ENCODE data around the gene PCDHB6.
"Not testable (repeated sequence)": the region's sequence is repeated elsewhere in the genome, so short reads cannot be mapped to it uniquely, and the experiment has no call there.

PCDHB6 gene

DNA sequence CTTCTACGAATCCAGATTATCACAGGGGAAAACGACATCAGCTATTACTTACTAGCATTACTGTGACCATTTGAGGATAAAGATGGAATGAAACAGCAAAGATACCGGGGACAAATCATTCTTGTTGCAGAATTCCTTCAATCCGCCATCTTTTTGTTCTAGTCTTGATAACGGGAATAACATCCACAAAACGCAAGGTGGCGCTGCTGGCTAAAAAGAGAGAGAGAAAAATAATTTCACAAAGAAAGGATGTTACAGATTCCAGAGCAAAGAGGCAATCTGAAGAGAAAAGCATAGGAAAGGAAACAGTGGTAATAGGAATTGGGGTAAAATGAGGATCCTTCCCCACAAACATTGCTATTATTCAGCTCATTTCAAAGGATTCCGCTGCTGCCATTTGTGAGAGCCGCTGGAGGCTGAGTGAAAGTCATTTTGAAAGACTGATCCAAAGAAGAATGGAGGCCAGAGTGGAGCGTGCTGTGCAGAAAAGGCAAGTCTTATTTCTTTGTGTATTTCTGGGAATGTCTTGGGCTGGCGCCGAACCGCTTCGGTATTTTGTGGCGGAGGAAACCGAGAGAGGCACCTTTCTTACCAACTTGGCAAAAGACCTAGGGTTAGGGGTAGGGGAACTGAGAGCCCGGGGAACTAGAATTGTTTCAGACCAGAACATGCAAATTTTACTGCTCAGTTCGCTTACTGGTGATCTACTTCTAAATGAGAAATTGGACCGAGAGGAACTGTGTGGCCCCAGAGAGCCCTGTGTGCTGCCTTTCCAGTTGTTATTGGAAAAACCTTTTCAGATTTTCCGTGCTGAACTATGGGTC lies 22.7 kb downstream of the PCDHB6 start, which contains the start of gene PCDHB7:
Gene PCDHB7 (plus strand): TSS at position 264 of the 824 bp plus-strand sequence. CDS start 192 bp downstream, at position 456.
- no peak for DNase-seq

DNA sequence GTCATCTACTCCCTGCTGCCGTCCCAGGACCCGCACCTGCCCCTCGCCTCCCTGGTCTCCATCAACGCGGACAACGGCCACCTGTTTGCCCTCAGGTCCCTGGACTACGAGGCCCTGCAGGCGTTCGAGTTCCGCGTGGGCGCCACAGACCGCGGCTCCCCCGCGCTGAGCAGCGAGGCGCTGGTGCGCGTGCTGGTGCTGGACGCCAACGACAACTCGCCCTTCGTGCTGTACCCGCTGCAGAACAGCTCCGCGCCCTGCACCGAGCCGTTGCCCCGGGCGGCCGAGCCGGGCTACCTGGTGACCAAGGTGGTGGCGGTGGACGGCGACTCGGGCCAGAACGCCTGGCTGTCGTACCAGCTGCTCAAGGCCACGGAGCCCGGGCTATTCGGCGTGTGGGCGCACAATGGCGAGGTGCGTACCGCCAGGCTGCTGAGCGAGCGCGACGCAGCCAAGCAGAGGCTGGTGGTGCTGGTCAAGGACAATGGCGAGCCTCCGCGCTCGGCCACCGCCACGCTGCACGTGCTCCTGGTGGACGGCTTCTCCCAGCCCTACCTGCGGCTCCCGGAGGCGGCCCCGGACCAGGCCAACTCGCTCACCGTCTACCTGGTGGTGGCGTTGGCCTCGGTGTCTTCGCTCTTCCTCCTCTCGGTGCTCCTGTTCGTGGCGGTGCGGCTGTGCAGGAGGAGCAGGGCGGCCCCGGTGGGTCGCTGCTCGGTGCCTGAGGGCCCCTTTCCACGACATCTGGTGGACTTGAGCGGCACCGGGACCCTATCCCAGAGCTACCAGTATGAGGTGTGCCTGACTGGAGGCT lies 24.6 kb downstream of the PCDHB6 start:
- not testable (repeated sequence) for DNase-seq

DNA sequence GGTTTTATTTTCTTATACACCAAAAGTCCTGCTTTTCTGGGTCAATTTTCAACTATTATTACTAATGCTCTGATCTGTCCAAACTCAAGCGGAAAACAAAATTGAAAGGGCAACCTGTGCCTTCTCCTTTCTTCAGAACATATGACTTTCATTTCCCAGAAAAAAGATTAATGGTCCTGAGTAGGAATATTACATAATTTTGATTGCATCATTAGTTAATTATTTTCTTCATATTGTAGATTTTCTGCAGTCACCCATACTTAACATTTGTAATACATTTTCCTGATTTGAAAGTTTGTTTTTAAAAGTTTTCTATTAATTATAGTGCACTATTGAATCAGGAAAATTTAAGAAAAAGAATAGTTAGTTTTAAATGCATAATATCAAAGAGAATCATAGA lies 26.1 kb downstream of the PCDHB6 start:
- no peak for DNase-seq

DNA sequence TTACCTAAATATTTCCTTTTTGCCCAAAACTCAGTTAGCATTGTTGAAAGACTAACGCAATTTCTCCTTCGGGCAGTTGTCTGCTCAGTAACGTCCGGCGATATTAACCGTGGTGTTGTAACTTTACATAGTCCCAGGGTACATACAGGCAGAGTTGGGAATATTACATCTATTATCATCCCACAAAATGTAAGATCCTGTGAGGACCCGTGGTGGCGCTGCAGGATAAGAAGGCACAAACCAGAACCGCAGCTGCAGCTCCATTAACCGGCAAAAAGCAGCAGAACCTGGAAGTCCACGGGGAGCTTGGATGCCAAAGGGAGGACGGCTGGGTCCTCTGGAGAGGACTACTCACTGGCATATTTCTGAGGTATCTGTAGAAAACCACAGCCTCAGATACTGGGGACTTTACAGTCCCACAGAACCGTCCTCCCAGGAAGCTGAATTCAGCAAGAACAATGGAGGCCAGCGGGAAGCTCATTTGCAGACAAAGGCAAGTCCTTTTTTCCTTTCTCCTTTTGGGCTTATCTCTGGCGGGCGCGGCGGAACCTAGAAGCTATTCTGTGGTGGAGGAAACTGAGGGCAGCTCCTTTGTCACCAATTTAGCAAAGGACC lies 27.8 kb downstream of the PCDHB6 start, which contains the start of gene PCDHB8:
Gene PCDHB8 (plus strand): TSS at position 214 of the 615 bp plus-strand sequence. CDS start 245 bp downstream, at position 459.
- peak; percentile 55 for DNase-seq

DNA sequence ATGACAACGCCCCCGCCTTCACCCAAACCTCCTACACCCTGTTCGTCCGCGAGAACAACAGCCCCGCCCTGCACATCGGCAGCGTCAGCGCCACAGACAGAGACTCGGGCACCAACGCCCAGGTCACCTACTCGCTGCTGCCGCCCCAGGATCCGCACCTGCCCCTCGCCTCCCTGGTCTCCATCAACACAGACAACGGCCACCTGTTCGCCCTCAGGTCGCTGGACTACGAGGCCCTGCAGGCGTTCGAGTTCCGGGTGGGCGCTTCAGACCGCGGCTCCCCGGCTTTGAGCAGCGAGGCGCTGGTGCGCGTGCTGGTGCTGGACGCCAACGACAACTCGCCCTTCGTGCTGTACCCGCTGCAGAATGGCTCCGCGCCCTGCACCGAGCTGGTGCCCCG lies 29.5 kb downstream of the PCDHB6 start:
- not testable (repeated sequence) for DNase-seq

DNA sequence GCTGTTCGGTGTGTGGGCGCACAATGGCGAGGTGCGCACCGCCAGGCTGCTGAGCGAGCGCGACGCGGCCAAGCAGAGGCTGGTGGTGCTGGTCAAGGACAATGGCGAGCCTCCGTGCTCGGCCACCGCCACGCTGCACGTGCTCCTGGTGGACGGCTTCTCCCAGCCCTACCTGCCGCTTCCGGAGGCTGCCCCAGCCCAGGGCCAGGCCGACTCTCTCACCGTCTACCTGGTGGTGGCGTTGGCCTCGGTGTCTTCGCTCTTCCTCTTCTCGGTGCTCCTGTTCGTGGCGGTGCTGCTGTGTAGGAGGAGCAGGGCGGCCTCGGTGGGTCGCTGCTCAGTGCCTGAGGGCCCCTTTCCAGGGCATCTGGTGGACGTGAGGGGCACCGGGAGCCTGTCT lies 30.0 kb downstream of the PCDHB6 start:
- DNase-seq, result not testable (repeated sequence)

DNA sequence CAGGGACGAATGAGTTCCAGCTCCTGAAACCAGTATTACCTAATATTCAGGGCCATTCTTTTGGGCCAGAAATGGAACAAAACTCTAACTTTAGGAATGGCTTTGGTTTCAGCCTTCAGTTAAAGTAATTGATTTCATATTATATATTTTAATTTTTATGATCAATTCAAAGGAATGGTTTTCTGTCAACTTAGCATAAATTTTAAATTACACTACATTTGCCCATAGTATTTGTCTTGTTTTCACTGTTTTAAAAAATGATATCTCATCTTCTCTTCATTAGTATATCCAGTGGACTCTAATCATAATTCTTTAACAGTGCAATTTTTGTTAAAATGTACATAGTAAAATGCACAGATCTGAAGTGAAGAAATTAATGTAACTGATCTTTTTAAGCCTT lies 30.5 kb downstream of the PCDHB6 start:
- no peak for DNase-seq

DNA sequence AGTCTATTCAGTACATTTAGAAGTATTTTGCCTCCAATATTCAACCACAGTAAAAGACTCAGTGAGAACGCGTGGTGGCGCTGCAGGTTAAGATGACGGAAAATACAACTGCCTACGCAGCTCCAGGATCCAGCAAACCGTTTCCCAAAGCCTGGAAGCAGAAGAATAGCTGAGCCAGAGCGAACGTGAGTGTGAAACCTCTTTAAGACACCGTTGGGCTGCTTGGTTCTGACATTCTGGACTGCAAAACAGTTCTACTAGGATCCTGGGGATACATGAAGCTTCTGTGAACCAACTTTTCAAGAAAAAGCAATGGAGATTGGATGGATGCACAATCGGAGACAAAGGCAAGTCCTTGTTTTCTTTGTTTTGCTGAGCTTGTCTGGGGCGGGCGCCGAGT lies 32.4 kb downstream of the PCDHB6 start, which contains the start of gene PCDHB16:
Gene PCDHB16 (plus strand): TSS at position 140 of the 400 bp plus-strand sequence. CDS start 173 bp downstream, at position 313.
- DNase-seq, result no peak

DNA sequence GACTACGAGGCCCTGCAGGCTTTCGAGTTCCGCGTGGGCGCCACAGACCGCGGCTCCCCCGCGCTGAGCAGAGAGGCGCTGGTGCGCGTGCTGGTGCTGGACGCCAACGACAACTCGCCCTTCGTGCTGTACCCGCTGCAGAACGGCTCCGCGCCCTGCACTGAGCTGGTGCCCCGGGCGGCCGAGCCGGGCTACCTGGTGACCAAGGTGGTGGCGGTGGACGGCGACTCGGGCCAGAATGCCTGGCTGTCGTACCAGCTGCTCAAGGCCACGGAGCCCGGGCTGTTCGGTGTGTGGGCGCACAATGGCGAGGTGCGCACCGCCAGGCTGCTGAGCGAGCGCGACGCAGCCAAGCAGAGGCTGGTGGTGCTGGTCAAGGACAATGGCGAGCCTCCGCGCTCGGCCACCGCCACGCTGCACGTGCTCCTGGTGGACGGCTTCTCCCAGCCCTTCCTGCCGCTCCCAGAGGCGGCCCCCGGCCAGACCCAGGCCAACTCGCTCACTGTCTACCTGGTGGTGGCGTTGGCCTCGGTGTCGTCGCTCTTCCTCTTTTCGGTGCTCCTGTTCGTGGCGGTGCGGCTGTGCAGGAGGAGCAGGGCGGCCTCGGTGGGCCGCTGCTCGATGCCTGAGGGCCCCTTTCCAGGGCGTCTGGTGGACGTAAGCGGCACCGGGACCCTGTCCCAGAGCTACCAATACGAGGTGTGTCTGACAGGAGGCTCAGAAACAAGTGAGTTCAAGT lies 34.4 kb downstream of the PCDHB6 start:
- not testable (repeated sequence) for DNase-seq

DNA sequence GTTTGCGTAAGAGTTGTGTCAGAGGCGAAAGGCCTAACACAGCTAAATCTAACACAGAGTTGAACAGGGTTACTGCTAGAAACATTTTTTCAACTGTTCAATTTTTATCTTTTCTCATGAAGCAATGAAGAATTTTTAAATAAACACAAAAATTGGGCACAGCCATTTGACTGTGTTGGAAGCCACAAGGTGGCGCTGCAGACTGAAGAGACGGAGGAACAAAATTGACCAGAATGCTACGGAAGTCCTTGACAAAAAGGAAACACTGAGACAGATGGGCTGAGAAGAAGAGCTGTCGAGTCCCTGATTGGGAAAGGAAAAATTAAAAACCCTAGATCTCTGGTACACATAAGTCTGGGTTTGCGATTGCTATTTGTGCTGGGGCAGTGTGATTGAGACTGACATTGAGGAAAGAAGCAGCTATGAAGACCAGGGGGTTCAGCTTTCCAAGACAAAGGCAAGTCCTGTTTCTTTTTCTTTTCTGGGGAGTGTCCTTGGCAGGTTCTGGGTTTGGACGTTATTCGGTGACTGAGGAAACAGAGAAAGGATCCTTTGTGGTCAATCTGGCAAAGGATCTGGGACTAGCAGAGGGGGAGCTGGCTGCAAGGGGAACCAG lies 37.1 kb downstream of the PCDHB6 start, which contains the start of gene PCDHB9:
Gene PCDHB9 (plus strand): TSS at position 265 of the 616 bp plus-strand sequence. CDS start 158 bp downstream, at position 423.
- no peak for DNase-seq

DNA sequence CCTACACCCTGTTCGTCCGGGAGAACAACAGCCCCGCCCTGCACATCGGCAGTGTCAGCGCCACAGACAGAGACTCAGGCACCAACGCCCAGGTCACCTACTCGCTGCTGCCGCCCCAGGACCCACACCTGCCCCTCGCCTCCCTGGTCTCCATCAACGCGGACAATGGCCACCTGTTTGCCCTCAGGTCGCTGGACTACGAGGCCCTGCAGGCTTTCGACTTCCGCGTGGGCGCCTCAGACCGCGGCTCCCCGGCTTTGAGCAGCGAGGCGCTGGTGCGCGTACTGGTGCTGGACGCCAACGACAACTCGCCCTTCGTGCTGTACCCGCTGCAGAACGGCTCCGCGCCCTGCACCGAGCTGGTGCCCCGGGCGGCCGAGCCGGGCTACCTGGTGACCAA lies 38.8 kb downstream of the PCDHB6 start:
- not testable (repeated sequence) for DNase-seq

DNA sequence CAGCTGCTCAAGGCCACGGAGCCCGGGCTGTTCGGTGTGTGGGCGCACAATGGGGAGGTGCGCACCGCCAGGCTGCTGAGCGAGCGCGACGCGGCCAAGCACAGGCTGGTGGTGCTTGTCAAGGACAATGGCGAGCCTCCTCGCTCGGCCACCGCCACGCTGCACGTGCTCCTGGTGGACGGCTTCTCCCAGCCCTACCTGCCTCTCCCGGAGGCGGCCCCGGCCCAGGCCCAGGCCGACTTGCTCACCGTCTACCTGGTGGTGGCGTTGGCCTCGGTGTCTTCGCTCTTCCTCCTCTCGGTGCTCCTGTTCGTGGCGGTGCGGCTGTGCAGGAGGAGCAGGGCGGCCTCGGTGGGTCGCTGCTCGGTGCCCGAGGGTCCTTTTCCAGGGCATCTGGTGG lies 39.3 kb downstream of the PCDHB6 start:
- DNase-seq, result not testable (repeated sequence)

DNA sequence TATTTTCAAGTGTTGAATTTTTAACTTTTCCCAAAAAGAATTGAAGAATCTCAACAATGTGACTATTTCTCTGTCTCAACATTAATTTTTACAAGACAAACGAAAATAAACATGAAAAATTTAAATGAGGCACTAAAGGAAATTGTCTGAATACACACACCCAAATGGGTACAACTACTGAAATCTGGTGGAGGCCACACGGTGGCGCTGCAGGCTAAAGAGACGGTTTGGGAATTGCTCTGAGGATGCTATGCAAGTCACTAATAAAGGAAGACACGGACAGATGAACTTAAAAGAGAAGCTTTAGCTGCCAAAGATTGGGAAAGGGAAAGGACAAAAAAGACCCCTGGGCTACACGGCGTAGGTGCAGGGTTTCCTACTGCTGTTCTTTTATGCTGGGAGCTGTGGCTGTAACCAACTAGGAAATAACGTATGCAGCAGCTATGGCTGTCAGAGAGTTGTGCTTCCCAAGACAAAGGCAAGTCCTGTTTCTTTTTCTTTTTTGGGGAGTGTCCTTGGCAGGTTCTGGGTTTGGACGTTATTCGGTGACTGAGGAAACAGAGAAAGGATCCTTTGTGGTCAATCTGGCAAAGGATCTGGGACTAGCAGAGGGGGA lies 42.4 kb downstream of the PCDHB6 start, which contains the start of gene PCDHB10:
Gene PCDHB10 (plus strand): TSS at position 244 of the 616 bp plus-strand sequence. CDS start 200 bp downstream, at position 444.
- DNase-seq, result no peak

DNA sequence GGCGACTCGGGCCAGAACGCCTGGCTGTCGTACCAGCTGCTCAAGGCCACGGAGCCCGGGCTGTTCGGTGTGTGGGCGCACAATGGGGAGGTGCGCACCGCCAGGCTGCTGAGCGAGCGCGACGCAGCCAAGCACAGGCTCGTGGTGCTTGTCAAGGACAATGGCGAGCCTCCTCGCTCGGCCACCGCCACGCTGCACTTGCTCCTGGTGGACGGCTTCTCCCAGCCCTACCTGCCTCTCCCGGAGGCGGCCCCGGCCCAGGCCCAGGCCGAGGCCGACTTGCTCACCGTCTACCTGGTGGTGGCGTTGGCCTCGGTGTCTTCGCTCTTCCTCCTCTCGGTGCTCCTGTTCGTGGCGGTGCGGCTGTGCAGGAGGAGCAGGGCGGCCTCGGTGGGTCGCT lies 44.5 kb downstream of the PCDHB6 start:
- DNase-seq, result not testable (repeated sequence)

DNA sequence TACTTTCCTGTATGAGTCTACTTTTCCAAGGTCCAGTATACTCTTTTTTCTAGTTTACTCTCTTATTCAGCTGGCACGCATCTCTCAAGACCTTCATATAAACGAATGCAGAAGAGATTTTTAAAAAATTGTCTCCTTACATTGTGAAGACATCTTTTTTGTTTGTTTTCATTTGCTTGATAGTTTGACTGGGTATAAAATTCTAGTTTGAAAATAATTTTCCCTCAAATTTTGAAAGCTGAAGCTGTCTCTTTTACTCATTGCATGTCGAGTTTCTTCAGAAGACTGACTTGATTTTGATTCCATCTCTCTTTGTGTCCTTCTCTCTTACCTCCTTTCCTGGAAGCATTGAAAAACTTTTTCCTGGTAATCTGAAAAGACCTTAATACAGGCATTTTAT lies 46.5 kb downstream of the PCDHB6 start:
- no peak for DNase-seq

DNA sequence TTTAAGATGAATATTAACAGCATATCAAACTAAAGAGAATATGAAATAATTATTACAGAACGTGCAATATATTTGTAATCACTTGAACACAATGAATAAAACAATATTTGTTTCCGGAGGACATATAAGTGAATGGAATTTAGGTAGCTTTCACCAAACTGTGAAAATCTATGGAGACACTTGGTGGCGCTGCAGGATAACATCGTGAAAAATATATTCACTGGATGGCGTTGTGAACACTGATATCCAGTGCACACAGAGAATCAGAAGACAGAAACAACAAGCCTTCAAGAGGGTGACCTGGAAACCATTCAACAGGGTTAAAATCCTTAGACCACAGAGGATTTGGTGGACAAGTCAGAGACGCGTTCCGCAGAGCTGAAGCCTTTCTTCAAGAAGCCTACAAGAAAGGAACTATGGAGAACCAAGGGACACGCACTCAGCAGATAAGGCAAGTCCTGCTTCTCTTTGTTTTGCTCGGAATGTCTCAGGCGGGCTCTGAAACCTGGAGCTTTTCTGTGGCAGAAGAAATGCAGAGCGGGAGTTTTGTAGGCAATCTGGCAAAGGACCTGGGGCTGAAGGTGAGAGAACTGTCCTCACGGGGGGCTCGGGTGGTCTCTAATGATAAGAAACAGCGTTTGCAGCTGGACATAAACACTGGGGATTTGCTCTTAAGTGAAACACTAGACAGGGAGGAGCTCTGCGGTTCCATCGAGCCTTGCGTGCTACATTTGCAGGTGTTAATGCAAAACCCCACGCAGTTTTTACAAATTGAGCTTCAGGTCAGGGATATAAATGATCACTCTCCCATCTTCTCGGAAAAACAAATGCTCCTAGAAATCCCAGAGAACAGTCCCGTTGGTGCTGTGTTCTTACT lies 49.7 kb downstream of the PCDHB6 start, which contains the start of gene PCDHB11:
Gene PCDHB11 (plus strand): TSS at position 269 of the 877 bp plus-strand sequence. CDS start 148 bp downstream, at position 417.
- no peak for DNase-seq

DNA sequence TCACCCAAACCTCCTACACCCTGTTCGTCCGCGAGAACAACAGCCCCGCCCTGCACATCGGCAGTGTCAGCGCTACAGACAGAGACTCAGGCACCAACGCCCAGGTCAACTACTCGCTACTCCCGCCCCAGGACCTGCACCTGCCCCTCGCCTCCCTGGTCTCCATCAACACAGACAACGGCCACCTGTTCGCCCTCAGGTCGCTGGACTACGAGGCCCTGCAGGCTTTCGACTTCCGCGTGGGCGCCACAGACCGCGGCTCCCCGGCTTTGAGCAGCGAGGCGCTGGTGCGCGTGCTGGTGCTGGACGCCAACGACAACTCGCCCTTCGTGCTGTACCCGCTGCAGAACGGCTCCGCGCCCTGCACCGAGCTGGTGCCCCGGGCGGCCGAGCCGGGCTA lies 51.3 kb downstream of the PCDHB6 start:
- DNase-seq, result not testable (repeated sequence)

DNA sequence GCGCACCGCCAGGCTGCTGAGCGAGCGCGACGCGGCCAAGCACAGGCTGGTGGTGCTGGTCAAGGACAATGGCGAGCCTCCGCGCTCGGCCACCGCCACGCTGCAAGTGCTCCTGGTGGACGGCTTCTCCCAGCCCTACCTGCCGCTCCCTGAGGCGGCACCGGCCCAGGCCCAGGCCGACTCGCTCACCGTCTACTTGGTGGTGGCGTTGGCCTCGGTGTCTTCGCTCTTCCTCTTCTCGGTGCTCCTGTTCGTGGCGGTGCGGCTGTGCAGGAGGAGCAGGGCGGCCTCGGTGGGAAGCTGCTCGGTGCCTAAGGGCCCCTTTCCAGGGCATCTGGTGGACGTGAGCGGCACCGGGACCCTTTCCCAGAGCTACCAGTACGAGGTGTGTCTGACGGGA lies 51.8 kb downstream of the PCDHB6 start:
- DNase-seq, result not testable (repeated sequence)

All from DMS79 (cell line).